Right cardiac atrium (tissue), 5 donors: ENCODE measurements around the gene SLC48A1. TPM values are rescaled to one million over a fixed set of nuclear protein-coding genes. Genes with fewer than 3 reads are reported as not detected.

ENCODE experiments used
- ATAC-seq, 2 donors: fragments of 200-7000 bp; cut with Tn5 transposase; one replicate each; pipeline versions ENCODE4 v1.8.0 to v1.9.1; 2020; ENCODE audit warnings: moderate library complexity in 2 of 2, mild to moderate bottlenecking in 1 of 2
- DNase-seq, 3 donors: peaks; one replicate each; pipeline ENCODE4 v3.0.0-alpha.2; 2020
- H3K27ac ChIP-seq: one replicate; pipeline ENCODE4 v1.5.1; 2013; ENCODE audit warnings: mild to moderate bottlenecking, low read length, control low read depth, moderate library complexity
- H3K27me3 ChIP-seq: one replicate; pipeline ENCODE4 v1.6.1; 2013; ENCODE audit not compliant: control insufficient read depth, insufficient read depth
- H3K4me1 ChIP-seq: one replicate; pipeline ENCODE4 v1.6.1; 2013; ENCODE audit warnings: low read length; ENCODE audit not compliant: control insufficient read depth, insufficient read depth
- H3K4me3 ChIP-seq: one replicate; pipeline ENCODE4 v1.5.1; 2013; ENCODE audit warnings: low read length, control low read depth
- H3K9me3 ChIP-seq: one replicate; pipeline ENCODE4 v1.6.1; 2013; ENCODE audit warnings: low read length; ENCODE audit not compliant: control insufficient read depth
- WGBS: extraction: QIAGEN DNeasy Blood & Tissue Kit; methylation state at CpG from one replicate; pipeline ENCODE4 v1.1.7; 2013; 5-methylcytosine and 5-hydroxymethylcytosine counted together
- intact Hi-C, 4 donors: fragments of 100-400 bp; cut with DNase I; formaldehyde crosslinking; loops; one replicate each; pipeline versions ENCODE4 v1.11.0 to v1.14.0; 2022 to 2023
- polyA plus RNA-seq: library from polyadenylated mRNA; stranded (reverse); fragments of 200-250 nt; gene quantifications from one replicate; pipeline ENCODE4 v1.2.3, GENCODE V29; 2013
- total RNA-seq, 4 donors: library from RNA; stranded (reverse); fragmentation: NEBNext Ultra II Directional; extraction: Animal tissue kit (Norgen Biotek cat#: 25700); gene quantifications; one replicate each; pipeline ENCODE4 v1.2.1, GENCODE V29; 2021
- donor health status: healthy with polysubstance abuse.
- donor health status: DM: no; HTN: yes; CAD: no.
- donor health status: DM: no; HTN: no; CAD: no.
- donor health status: DM: no; HTN: yes; CAD: no; lungs with severe emphysema.
- donor health status: DM: yes; HTN: yes; CAD: no.

SLC48A1 gene
- total and polyA plus RNA-seq, 5 donors: 22.0 to 30.1 (median 27.3) TPM

GRCh38 chr12:47795814-47796411 lies 22.9 kb downstream of the SLC48A1 start:
- H3K27me3 ChIP-seq: no peaks in the 10 kb centered on the region
- peak in 2 of 3 donors; percentile 44 to 47 for DNase-seq
- H3K9me3 ChIP-seq: no peaks in the 10 kb centered on the region
- WGBS: 90% methylated on average over 22 of the region's 22 CpGs
- H3K4me1 ChIP-seq: peaks cover 19% of the 10 kb centered on the region
- H3K27ac ChIP-seq: no peak overlapping the region
- intact Hi-C loops: loop anchor here in 1 of 4 donors (5.0 kb wide), 1 partner anchor 41 kb away; no protein-coding TSS in a partner anchor
- ATAC-seq: no peak
- no peak overlapping the region for H3K4me3 ChIP-seq

GRCh38 chr12:47797441-47797840 lies 24.4 kb downstream of the SLC48A1 start:
- 78% methylated on average over 10 of the region's 10 CpGs for WGBS

GRCh38 chr12:47798382-47798948 lies 25.4 kb downstream of the SLC48A1 start:
- peaks cover 40% of the 10 kb centered on the region for H3K4me1 ChIP-seq
- no peak overlapping the region for H3K27ac ChIP-seq
- ATAC-seq (no peak), DNase-seq (peak in 2 of 3 donors; percentile 52 to 53)
- H3K9me3 ChIP-seq: no peaks in the 10 kb centered on the region
- intact Hi-C loops: loop anchor here in 1 of 4 donors (5.0 kb wide), 1 partner anchor 39 kb away; no protein-coding TSS in a partner anchor
- no peak overlapping the region for H3K4me3 ChIP-seq
- 88% methylated on average over 17 of the region's 17 CpGs for WGBS
- H3K27me3 ChIP-seq: no peaks in the 10 kb centered on the region

More at GRCh38 chr12:47797441-47797840, 24.4 kb downstream of the SLC48A1 start:
- DNase-seq: peak in 2 of 3 donors; percentile 50
- Histone ChIP-seq H3K27me3 (no peaks in the 10 kb centered on the region), H3K4me1 (peaks cover 31% of the 10 kb centered on the region), H3K4me3 (no peak overlapping the region), H3K27ac (no peak overlapping the region), H3K9me3 (no peaks in the 10 kb centered on the region)
- no peak for ATAC-seq
- intact Hi-C loops: loop anchor here in 1 of 4 donors (5.0 kb wide), 1 partner anchor 40 kb away; no protein-coding TSS in a partner anchor

GRCh38 chr12:47799357-47799955 lies 26.4 kb downstream of the SLC48A1 start:
- no peaks in the 10 kb centered on the region for H3K27me3 ChIP-seq
- H3K9me3 ChIP-seq: no peaks in the 10 kb centered on the region
- peak; percentile 74 to 85 (median 83) for DNase-seq
- ATAC-seq: peak; percentile 60 to 70
- no peak overlapping the region for H3K4me3 ChIP-seq
- peak overlapping the region; percentile 28 for H3K27ac ChIP-seq
- intact Hi-C loops: loop anchor here in 1 of 4 donors (5.0 kb wide), 1 partner anchor 38 kb away; no protein-coding TSS in a partner anchor
- peaks cover 48% of the 10 kb centered on the region for H3K4me1 ChIP-seq
- WGBS: 21% methylated on average over 7 of the region's 7 CpGs

- DNase-seq (peak in 2 of 3 donors; percentile 42 to 44), ATAC-seq (no peak)
- H3K4me1 ChIP-seq: peaks cover 56% of the 10 kb centered on the region
- 79% methylated on average over 7 of the region's 7 CpGs for WGBS
- no peaks in the 10 kb centered on the region for H3K27me3 ChIP-seq
- intact Hi-C loops: loop anchor here in 3 of 4 donors (5.0 kb wide), 1 partner anchor 37 kb away; no protein-coding TSS in a partner anchor
- H3K9me3 ChIP-seq: no peaks in the 10 kb centered on the region
- no peak overlapping the region for H3K4me3 ChIP-seq
- H3K27ac ChIP-seq: no peak overlapping the region
These were observed 27.5 kb downstream of the SLC48A1 start for GRCh38 chr12:47800582-47800981.

- peak in 2 of 3 donors; percentile 78 to 80 for DNase-seq
- peaks cover 61% of the 10 kb centered on the region for H3K4me1 ChIP-seq
- WGBS: 40% methylated on average over 7 of the region's 7 CpGs
- no peaks in the 10 kb centered on the region for H3K27me3 ChIP-seq
- H3K9me3 ChIP-seq: no peaks in the 10 kb centered on the region
- intact Hi-C loops: loop anchor here in 3 of 4 donors (5.0 kb wide), 1 partner anchor 36 kb away; no protein-coding TSS in a partner anchor
- ATAC-seq: peak; percentile 45 to 63
- no peak overlapping the region for H3K27ac ChIP-seq
- no peak overlapping the region for H3K4me3 ChIP-seq
These were observed 28.3 kb downstream of the SLC48A1 start for GRCh38 chr12:47801170-47801903.

- Histone ChIP-seq H3K27me3 (no peaks in the 10 kb centered on the region), H3K4me3 (no peak overlapping the region), H3K27ac (peak overlapping the region; percentile 13), H3K9me3 (no peaks in the 10 kb centered on the region), H3K4me1 (peaks cover 63% of the 10 kb centered on the region)
- DNase-seq: peak in 2 of 3 donors; percentile 60 to 63
- WGBS: 44% methylated on average over 9 of the region's 9 CpGs
- intact Hi-C loops: loop anchor here in 3 of 4 donors (5.0 kb wide), 1 partner anchor 35 kb away; no protein-coding TSS in a partner anchor
- peak in 1 of 2 donors; percentile 17 for ATAC-seq
These were observed 28.8 kb downstream of the SLC48A1 start for GRCh38 chr12:47801904-47802246.

- Histone ChIP-seq H3K27me3 (no peaks in the 10 kb centered on the region), H3K4me3 (no peak overlapping the region), H3K4me1 (peaks cover 65% of the 10 kb centered on the region), H3K9me3 (no peaks in the 10 kb centered on the region), H3K27ac (peak overlapping the region; percentile 13)
- WGBS: 18% methylated on average over 5 of the region's 5 CpGs
- ATAC-seq (no peak), DNase-seq (peak in 2 of 3 donors; percentile 40 to 44)
- intact Hi-C loops: loop anchor here in 3 of 4 donors (5.0 kb wide), 1 partner anchor 35 kb away; no protein-coding TSS in a partner anchor
These were observed 29.3 kb downstream of the SLC48A1 start for GRCh38 chr12:47802312-47802711.

- Histone ChIP-seq H3K4me3 (no peak overlapping the region), H3K27me3 (no peaks in the 10 kb centered on the region), H3K4me1 (peaks cover 74% of the 10 kb centered on the region), H3K27ac (peak overlapping the region; percentile 33), H3K9me3 (no peaks in the 10 kb centered on the region)
- WGBS: 56% methylated on average over 12 of the region's 12 CpGs
- DNase-seq (peak in 2 of 3 donors; percentile 58 to 60), ATAC-seq (no peak)
- intact Hi-C loops: loop anchor here in 3 of 4 donors (5.0 kb wide), 1 partner anchor 34 kb away; no protein-coding TSS in a partner anchor
These were observed 30.3 kb downstream of the SLC48A1 start for GRCh38 chr12:47803191-47803875.

GRCh38 chr12:47804171-47804570 lies 31.1 kb downstream of the SLC48A1 start:
- WGBS: 17% methylated on average over 8 of the region's 8 CpGs
- ATAC-seq: no peak
- H3K9me3 ChIP-seq: no peaks in the 10 kb centered on the region
- H3K27me3 ChIP-seq: no peaks in the 10 kb centered on the region
- DNase-seq: peak in 2 of 3 donors; percentile 45 to 61
- peak overlapping the region; percentile 31 for H3K27ac ChIP-seq
- no peak overlapping the region for H3K4me3 ChIP-seq
- H3K4me1 ChIP-seq: peaks cover 81% of the 10 kb centered on the region
- intact Hi-C loops: loop anchor here in 3 of 4 donors (5.0 kb wide), 1 partner anchor 33 kb away; no protein-coding TSS in a partner anchor
